CMK (cell line): ENCODE results near the gene KSR2.

Experiments used
- DNase-seq: peaks from one replicate; pipeline ENCODE4 v3.0.0-alpha.2; 2010; ENCODE audit warnings: low read depth

KSR2 gene

DNA sequence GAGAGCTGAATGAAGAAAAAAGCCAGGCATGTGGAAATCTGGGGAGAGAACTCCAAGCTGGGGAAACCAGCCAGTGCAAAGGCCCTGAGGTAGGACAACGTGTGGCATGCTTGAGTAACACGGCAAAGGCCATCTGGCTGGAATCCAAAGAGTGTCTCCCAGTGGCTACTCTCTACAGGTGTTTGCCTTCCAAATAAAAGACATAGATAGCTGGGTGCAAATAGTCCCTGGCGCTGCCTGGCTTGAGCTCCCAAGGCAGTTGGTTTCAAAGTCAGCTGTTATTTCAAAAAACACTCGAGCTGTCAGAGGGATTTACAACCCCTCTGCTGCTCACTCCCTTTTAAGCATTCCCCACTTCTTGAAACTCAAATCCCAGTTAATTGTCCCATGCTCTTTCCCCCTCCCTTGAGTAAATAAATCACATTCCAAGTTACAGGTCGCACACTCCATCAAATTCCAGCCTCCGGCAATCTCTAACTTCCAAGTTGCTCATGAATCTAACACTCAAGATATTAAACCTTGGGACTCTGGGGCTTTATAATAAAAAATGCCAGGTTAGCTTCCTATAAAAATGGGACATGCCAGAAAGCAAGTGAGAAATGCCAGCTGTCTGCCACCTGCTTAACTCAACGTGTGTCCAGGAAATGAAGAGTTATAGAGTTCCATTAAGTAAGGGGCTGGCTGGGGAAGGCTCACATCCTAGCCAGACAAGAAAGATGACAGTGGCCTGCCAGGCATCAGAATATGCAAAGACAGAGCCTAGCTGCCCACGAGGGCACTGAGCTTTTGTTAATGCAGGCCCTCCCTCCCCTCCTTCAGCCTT, 473.7 kb downstream of the KSR2 start:
- no peak for DNase-seq

GRCh38 chr12:117491711-117492110, 477.1 kb downstream of the KSR2 start:
- no peak for DNase-seq

GRCh38 chr12:117490130-117490529, 478.7 kb downstream of the KSR2 start:
- no peak for DNase-seq

DNA sequence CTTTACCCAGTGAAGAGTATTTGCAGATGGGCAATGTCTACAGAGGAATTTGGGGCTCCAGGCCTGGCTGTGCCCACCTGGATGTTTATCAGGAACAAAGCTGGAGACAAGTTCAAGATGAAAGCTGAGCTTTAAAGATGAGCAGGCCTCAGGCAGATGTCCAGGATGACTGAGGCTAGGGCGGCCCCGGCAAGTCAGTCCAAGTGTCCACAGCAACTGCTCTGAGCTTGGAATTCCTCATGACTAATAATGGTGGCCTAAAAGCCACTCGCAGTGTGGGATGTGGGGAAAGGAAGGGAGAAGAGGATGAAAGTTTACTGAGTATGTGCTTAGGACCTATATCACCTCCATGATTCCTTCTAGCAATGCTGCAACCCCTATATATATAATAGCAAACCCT, 479.1 kb downstream of the KSR2 start:
- DNase-seq, result no peak

DNA sequence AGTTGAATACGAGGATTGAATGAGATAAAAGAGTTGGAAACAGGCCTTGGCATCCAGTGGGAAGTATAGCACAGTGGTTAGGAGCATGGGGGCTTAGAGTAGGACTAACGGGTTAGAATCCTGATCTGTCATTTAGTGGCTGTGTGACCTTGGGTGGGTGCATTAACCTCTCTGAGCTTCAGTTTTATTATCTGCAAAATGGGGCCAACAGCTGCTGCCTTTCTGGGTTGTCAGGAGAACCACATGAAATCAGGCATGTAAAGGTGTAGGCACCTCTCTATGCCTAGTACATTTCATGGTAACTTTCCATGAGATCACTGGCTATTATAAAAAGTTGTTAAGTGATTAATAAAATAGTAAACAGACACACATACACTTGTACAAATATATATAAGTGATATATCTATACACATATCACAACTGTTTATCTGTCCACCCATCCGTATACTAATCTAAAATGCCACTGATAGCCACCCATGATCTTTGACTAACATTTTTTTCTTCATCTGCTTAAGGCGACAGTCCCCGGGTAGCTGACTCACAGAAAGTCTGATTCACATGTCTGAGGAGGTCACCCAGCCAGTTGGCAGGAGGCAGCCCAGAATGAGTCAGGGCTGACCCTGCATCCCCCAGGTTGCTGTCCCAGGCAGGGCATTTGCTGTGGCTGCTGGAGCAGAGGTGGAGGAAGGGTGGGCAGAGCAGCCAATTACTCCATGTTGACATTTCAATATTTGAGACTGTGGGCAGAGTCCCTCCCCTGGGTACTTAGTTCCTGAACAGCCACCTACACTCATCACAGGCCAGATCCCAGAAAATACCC, 481.7 kb downstream of the KSR2 start:
- DNase-seq, result no peak

- DNase-seq, result no peak
Measured at GRCh38 chr12:117485984-117486839, 482.6 kb downstream of the KSR2 start.

DNA sequence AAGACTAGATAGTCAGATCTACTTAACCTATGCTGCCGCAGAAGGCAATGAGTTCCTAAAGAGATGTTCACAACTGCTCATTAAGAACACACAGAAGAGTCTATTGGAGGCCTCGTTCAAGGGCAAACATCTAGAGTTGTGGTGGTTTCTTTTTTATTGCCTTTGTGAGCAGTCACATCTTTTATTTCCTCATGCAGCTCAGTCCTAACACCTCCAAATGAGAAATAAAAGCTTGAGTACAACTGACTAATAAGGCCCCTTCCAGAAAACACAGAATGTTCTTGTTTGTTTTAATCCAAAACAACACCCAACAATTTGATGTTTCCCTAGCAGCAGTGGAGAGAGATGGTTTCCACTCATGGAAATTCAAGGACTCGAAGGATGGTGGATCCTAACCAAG, 483.9 kb downstream of the KSR2 start:
- DNase-seq, result no peak

- DNase-seq, result no peak
Measured at GRCh38 chr12:117483501-117483900, 485.3 kb downstream of the KSR2 start.

DNA sequence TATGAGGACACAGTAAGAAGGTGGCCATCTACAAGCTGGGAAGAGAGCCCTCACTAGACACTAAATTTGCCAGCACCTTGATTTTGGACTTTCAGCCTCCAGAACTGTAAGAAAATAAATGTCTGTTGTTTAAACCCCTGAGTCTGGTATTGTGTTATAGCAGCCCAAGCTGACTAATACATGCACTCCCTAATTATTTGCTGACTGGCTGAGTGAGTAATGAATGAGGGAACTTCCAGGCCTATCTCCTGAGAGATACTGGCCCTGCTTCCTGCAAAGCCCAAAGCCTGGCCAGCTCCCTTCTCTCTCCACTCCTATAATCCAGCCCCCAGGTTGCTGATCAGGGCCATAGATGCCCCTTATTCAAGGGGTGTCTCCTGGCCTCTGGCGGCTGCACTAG, 487.3 kb downstream of the KSR2 start:
- DNase-seq, result no peak

DNA sequence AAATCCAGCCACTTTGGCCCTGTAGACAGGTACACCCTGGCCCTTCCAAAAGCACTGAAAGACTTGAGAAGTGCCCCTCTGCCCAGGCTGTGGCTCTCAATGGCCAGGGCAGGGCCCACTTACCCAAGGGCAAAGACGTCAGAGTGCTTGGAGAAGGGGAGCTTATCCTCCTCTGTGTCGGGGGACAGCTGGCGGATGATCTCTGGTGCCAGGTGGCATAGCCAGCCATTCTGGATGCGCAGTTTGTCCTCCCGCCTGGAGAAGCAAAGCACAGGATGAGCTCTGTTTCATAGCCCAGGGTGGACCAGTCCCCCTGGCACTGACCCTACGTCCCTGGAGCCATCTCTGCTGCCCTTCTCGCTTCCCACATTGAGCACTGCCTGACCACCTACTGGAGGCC, 492.4 kb downstream of the KSR2 start:
- no peak for DNase-seq

DNA sequence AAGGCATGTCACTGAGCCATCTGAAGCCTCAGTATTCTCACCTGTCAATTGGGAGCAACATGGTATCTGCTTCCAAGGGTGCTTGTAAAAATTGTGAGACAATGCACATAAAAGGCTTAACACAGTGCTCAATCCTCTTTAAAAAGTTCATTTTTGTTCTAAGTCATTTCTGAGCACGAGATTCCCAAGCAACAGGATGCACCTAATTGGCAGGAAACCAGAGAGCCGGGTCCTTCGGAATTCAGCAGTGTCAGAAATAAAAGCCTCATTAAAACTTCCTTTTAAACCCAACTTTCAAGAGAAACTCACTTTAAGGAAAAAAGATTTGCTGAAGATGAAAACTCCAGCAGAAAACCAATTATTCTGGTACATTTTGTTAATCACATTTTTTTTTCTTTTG, 494.9 kb downstream of the KSR2 start:
- no peak for DNase-seq

- no peak for DNase-seq
Measured at GRCh38 chr12:117472983-117473382, 495.8 kb downstream of the KSR2 start.

- peak; percentile 25 for DNase-seq
Measured at GRCh38 chr12:117470804-117471203, 498.0 kb downstream of the KSR2 start.

DNA sequence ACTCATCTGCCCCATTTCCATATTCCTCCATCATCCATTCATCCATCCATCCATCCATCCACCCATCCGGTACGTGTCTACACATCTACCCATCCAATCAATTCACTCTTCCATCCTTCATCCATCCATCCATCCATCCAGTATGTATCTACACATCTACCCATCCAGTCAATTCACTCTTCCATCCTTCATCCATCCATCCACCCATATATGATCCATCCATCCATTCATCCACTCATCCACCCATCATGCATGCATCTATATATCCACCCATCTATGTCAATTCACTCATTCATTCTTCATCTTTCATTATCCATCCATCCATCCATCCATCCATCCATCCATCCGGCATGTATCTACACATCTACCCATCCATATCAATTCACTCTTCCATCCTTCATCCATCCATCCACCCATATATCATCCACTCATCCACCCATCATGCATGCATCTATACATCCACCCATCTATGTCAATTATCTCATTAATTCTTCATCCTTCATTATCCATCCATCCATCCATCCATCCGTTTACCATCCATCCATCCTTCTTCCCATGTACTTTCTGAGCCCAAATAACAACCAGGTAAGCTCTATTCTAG, 498.8 kb downstream of the KSR2 start:
- DNase-seq, result no peak

- DNase-seq, result no peak
Measured at GRCh38 chr12:117468016-117468415, 500.8 kb downstream of the KSR2 start.

GRCh38 chr12:117467588-117467987, 501.2 kb downstream of the KSR2 start:
- no peak for DNase-seq

GRCh38 chr12:117466677-117467362, 502.0 kb downstream of the KSR2 start:
- DNase-seq, result no peak

- DNase-seq, result no peak
Measured at GRCh38 chr12:117461732-117462131, 507.1 kb downstream of the KSR2 start.

GRCh38 chr12:117459229-117459628, 509.6 kb downstream of the KSR2 start:
- no peak for DNase-seq

DNA sequence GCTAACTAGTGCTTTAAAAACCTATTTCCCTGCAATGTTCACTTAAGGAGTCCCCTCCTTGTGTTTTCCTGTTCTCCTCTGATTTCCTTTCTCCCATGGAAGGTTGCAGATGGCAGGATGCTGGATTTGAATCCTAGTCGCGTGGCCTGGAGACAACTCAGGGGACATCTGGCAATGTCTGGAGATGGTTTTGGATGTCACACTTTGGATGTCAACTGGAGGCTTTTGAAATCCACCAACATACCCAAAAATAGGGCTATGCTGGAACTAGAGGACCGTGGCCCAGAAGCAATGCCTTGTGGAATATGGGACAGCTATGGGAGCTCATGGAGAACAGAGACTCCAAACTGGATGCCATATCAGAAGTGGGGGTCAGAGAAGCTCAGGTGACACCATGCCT, 511.6 kb downstream of the KSR2 start:
- no peak for DNase-seq

DNA sequence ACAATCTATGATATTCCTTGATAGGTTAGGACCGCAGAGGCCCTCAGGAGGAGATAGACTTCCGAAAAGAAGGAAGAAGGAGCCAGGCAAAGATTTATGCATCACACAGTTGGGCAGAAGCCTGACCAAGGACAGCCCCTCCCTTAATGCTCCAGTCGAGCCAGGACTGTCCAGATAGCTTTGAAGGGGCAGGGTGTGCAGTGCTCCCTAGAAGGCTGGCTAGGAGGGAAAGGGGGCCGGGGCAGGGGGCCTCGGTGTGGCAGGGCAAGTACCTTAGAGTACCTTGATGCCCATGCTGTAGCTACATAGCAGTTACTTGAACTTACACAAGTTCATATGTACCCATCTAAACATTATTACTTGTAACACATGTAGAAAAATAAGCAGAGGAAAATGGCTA, 512.7 kb downstream of the KSR2 start:
- no peak for DNase-seq
